ENCODE results near the gene RIN3. TPM values are rescaled to one million over a fixed set of nuclear protein-coding genes. Genes with fewer than 3 reads are reported as not detected.

RIN3 gene
- total and polyA plus RNA-seq, 8 donors, result 13.8 to 54.8 (median 18.0) TPM

DNA sequence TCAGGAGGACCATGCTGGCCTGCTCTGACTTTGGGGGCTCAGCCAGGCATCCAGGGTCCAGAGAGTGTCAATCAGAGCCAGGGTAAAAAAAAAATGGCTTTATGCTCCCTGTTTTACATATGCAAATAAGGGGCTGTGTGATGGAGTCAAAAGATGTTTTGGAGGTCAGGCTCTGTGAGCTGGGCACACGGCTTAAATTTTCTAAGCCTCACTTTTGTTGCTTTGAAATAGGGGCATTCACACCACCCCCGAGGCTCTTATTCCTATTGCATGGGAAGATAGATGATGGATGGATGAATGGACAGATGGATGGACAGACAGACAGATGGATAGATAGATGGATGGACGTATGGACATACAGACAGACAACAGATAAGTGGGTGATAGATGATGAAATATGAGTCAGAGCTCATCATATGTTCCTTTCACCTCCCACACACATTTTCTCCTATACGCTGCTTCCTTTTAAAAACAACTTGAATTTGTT is 42.7 kb downstream of the RIN3 start:
- DNase-seq (peak in 1 of 4 donors; percentile 3), ATAC-seq (no peak)
- Histone ChIP-seq H3K4me3 (no peak overlapping the region), H3K4me1 (peaks cover 3 to 47% of the 10 kb centered on the region in 2 donors), H3K9me3 (no peaks in the 10 kb centered on the region), H3K27me3 (no peaks in the 10 kb centered on the region), H3K27ac (peak overlapping the region in 1 of 2 donors; percentile 45), H3K36me3 (peaks cover 0 to 53% of the 10 kb centered on the region in 2 donors)
- intact Hi-C loops (cut with DNase I), result no loop called here
- no peak for TF ChIP-seq CTCF (IDR thresholded peaks at IDR 0.05)

DNA sequence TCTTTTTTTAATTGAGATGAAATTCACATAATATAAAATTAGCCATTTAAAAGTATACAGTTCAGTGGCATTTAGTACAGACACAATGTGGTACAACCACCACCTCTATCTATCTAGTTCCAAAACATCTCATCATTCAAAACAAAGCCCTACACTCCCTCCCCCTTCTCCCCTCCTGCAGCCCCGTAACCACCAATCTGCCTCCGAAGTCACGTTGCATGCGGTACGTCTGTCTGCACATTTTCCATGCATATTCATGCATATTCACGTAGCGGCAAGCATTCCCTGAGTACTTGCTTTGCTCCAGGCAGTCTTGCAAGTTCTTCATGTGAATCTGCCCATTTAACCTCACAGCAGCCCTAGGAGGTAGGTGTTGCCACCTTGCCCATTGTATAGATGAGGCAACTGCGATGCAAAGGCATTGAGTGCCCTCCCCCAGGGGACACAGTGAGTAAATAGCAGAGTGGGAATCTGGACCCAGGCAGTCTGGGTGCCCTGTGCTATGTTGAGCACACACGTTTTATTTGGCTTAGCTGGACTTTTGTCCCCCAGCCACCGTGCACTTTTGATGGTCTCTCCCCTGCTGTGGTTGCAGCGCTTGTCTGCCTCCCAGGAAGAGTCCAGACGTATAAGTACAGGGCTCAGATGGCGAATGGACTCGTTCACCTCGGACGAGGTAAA is 43.4 kb downstream of the RIN3 start:
- Histone ChIP-seq H3K27ac (no peak overlapping the region), H3K9me3 (no peaks in the 10 kb centered on the region), H3K27me3 (no peaks in the 10 kb centered on the region), H3K36me3 (peaks cover 0 to 54% of the 10 kb centered on the region in 2 donors), H3K4me3 (no peak overlapping the region), H3K4me1 (peaks cover 3 to 40% of the 10 kb centered on the region in 2 donors)
- intact Hi-C loops (cut with DNase I), result no loop called here
- DNase-seq (peak in 1 of 4 donors; percentile 17), ATAC-seq (no peak)
- TF ChIP-seq CTCF (IDR thresholded peaks at IDR 0.05), result no peak

GRCh38 chr14:92557544-92557912 is 43.9 kb downstream of the RIN3 start:
- Histone ChIP-seq H3K4me3 (no peak overlapping the region), H3K27me3 (no peaks in the 10 kb centered on the region), H3K9me3 (no peaks in the 10 kb centered on the region), H3K27ac (no peak overlapping the region), H3K36me3 (peaks cover 0 to 54% of the 10 kb centered on the region in 2 donors), H3K4me1 (peaks cover 3 to 39% of the 10 kb centered on the region in 2 donors)
- ATAC-seq (no peak), DNase-seq (peak in 1 of 4 donors; percentile 21)
- intact Hi-C loops (cut with DNase I), result no loop called here
- no peak for TF ChIP-seq CTCF (IDR thresholded peaks at IDR 0.05)

GRCh38 chr14:92558319-92558718 is 44.7 kb downstream of the RIN3 start:
- H3K4me1 ChIP-seq, result peaks cover 3 to 37% of the 10 kb centered on the region in 2 donors
- H3K27me3 ChIP-seq, result no peaks in the 10 kb centered on the region
- no peak overlapping the region for H3K27ac ChIP-seq
- no peak for DNase-seq
- no peak overlapping the region for H3K4me3 ChIP-seq
- intact Hi-C loops (cut with DNase I), result no loop called here
- peaks cover 0 to 54% of the 10 kb centered on the region in 2 donors for H3K36me3 ChIP-seq
- no peak for TF ChIP-seq CTCF (IDR thresholded peaks at IDR 0.05)
- ATAC-seq, result no peak
- H3K9me3 ChIP-seq, result no peaks in the 10 kb centered on the region

- H3K9me3 ChIP-seq, result no peaks in the 10 kb centered on the region
- intact Hi-C loops (cut with DNase I), result no loop called here
- no peak overlapping the region for H3K4me3 ChIP-seq
- no peaks in the 10 kb centered on the region for H3K27me3 ChIP-seq
- peaks cover 0 to 37% of the 10 kb centered on the region in 2 donors for H3K4me1 ChIP-seq
- H3K36me3 ChIP-seq, result peaks cover 0 to 54% of the 10 kb centered on the region in 2 donors
- no peak for TF ChIP-seq CTCF (IDR thresholded peaks at IDR 0.05)
- DNase-seq, result peak in 1 of 4 donors; percentile 27
- no peak overlapping the region for H3K27ac ChIP-seq
- ATAC-seq, result no peak
Measured at GRCh38 chr14:92559486-92559885, 45.9 kb downstream of the RIN3 start.
